Measurements from ENCODE around the gene PGM2L1. TPM values are rescaled to one million over a fixed set of nuclear protein-coding genes. Genes with fewer than 3 reads are reported as not detected.

Gene PGM2L1
- total RNA-seq, 1 donor from 2014 or later, result 4.0 TPM

- H3K4me3 Mint-ChIP-seq, result no peak overlapping the region
- DNase-seq (ENCODE audit: low spot score), result no peak
- no peak overlapping the region for H3K27ac Mint-ChIP-seq
- H3K4me1 Mint-ChIP-seq (ENCODE audit: low read depth), result peaks cover 10% of the 10 kb centered on the region
- H3K27me3 Mint-ChIP-seq (ENCODE audit: insufficient read depth), result peaks cover 8% of the 10 kb centered on the region
- H3K9me3 Mint-ChIP-seq, result no peaks in the 10 kb centered on the region
- intact Hi-C loops (cut with micrococcal nuclease), result no loop called here
- no peaks in the 10 kb centered on the region for H3K36me3 Mint-ChIP-seq (ENCODE audit: low read depth)
Measured at GRCh38 chr11:74297484-74297883, 100.7 kb downstream of the PGM2L1 start.

GRCh38 chr11:74288911-74289310 is 109.3 kb downstream of the PGM2L1 start:
- no peak for DNase-seq (ENCODE audit: low spot score)

GRCh38 chr11:74288161-74288560 is 110.1 kb downstream of the PGM2L1 start:
- Mint-ChIP-seq H3K4me3 (no peak overlapping the region), H3K4me1 (ENCODE audit: low read depth) (no peaks in the 10 kb centered on the region), H3K36me3 (ENCODE audit: low read depth) (no peaks in the 10 kb centered on the region), H3K27ac (no peak overlapping the region), H3K27me3 (ENCODE audit: insufficient read depth) (peaks cover 13% of the 10 kb centered on the region), H3K9me3 (peaks cover 3% of the 10 kb centered on the region)
- DNase-seq (ENCODE audit: low spot score), result no peak
- intact Hi-C loops (cut with micrococcal nuclease), result no loop called here

More at GRCh38 chr11:74288911-74289310, 109.3 kb downstream of the PGM2L1 start:
- intact Hi-C loops (cut with micrococcal nuclease), result no loop called here
- no peaks in the 10 kb centered on the region for H3K36me3 Mint-ChIP-seq (ENCODE audit: low read depth)
- no peaks in the 10 kb centered on the region for H3K4me1 Mint-ChIP-seq (ENCODE audit: low read depth)
- no peak overlapping the region for H3K4me3 Mint-ChIP-seq
- H3K9me3 Mint-ChIP-seq, result peaks cover 3% of the 10 kb centered on the region
- H3K27ac Mint-ChIP-seq, result no peak overlapping the region
- H3K27me3 Mint-ChIP-seq (ENCODE audit: insufficient read depth), result peaks cover 15% of the 10 kb centered on the region

GRCh38 chr11:74284466-74284865 is 113.8 kb downstream of the PGM2L1 start:
- intact Hi-C loops (cut with micrococcal nuclease), result no loop called here
- H3K27me3 Mint-ChIP-seq (ENCODE audit: insufficient read depth), result no peaks in the 10 kb centered on the region
- no peak overlapping the region for H3K4me3 Mint-ChIP-seq
- no peaks in the 10 kb centered on the region for H3K4me1 Mint-ChIP-seq (ENCODE audit: low read depth)
- H3K27ac Mint-ChIP-seq, result no peak overlapping the region
- no peaks in the 10 kb centered on the region for H3K36me3 Mint-ChIP-seq (ENCODE audit: low read depth)
- DNase-seq (ENCODE audit: low spot score), result no peak
- peaks cover under 1% of the 10 kb centered on the region for H3K9me3 Mint-ChIP-seq

- DNase-seq (ENCODE audit: low spot score), result no peak
- Mint-ChIP-seq H3K4me3 (no peak overlapping the region), H3K27me3 (ENCODE audit: insufficient read depth) (no peaks in the 10 kb centered on the region), H3K4me1 (ENCODE audit: low read depth) (no peaks in the 10 kb centered on the region), H3K9me3 (no peaks in the 10 kb centered on the region), H3K36me3 (ENCODE audit: low read depth) (no peaks in the 10 kb centered on the region), H3K27ac (no peak overlapping the region)
- intact Hi-C loops (cut with micrococcal nuclease), result no loop called here
Measured at GRCh38 chr11:74283580-74284180, 114.6 kb downstream of the PGM2L1 start.

- no peak for DNase-seq (ENCODE audit: low spot score)
- H3K4me1 Mint-ChIP-seq (ENCODE audit: low read depth), result no peaks in the 10 kb centered on the region
- intact Hi-C loops (cut with micrococcal nuclease), result no loop called here
- no peak overlapping the region for H3K27ac Mint-ChIP-seq
- H3K4me3 Mint-ChIP-seq, result no peak overlapping the region
- no peaks in the 10 kb centered on the region for H3K36me3 Mint-ChIP-seq (ENCODE audit: low read depth)
- no peaks in the 10 kb centered on the region for H3K9me3 Mint-ChIP-seq
- H3K27me3 Mint-ChIP-seq (ENCODE audit: insufficient read depth), result no peaks in the 10 kb centered on the region
Measured at GRCh38 chr11:74282914-74283371, 115.3 kb downstream of the PGM2L1 start.

GRCh38 chr11:74282421-74282820 is 115.8 kb downstream of the PGM2L1 start:
- no peak for DNase-seq (ENCODE audit: low spot score)
- Mint-ChIP-seq H3K4me1 (ENCODE audit: low read depth) (no peaks in the 10 kb centered on the region), H3K4me3 (no peak overlapping the region), H3K27ac (no peak overlapping the region), H3K9me3 (no peaks in the 10 kb centered on the region), H3K27me3 (ENCODE audit: insufficient read depth) (peaks cover 3% of the 10 kb centered on the region), H3K36me3 (ENCODE audit: low read depth) (no peaks in the 10 kb centered on the region)
- intact Hi-C loops (cut with micrococcal nuclease), result no loop called here

GRCh38 chr11:74280494-74280893 is 117.7 kb downstream of the PGM2L1 start:
- Mint-ChIP-seq H3K4me1 (ENCODE audit: low read depth) (no peaks in the 10 kb centered on the region), H3K36me3 (ENCODE audit: low read depth) (no peaks in the 10 kb centered on the region), H3K9me3 (no peaks in the 10 kb centered on the region), H3K27me3 (ENCODE audit: insufficient read depth) (peaks cover 8% of the 10 kb centered on the region), H3K27ac (no peak overlapping the region), H3K4me3 (no peak overlapping the region)
- no peak for DNase-seq (ENCODE audit: low spot score)
- intact Hi-C loops (cut with micrococcal nuclease), result no loop called here

Other genes starting within 250 kb of the PGM2L1 start
- 46.5 and 49.5 TPM in 2 replicates for gene C2CD3, start 227.4 kb downstream of the PGM2L1 start, total RNA-seq
- gene PPME1, start 227.1 kb downstream of the PGM2L1 start, total RNA-seq, result 64.8 and 68.1 TPM in 2 replicates
- not detected in 2 replicates for gene P4HA3, start 86.8 kb downstream of the PGM2L1 start, total RNA-seq
- not detected in 2 replicates for gene KCNE3, start 69.1 kb upstream of the PGM2L1 start, total RNA-seq
- 2.7 and 3.4 TPM in 2 replicates for gene LIPT2, start 95.3 kb upstream of the PGM2L1 start, total RNA-seq
- 50.1 and 52.7 TPM in 2 replicates for gene POLD3, start 194.1 kb upstream of the PGM2L1 start, total RNA-seq

All from activated T-helper 1 cell treated with anti-CD3 and anti-CD28 coated beads, Interleukin-12 subunit alpha, Interleukin-12 subunit beta, Interleukin-2, Interleukin-4 antibody, amounts not matched to agents 30 ng/mL and 10 ng/mL and 1 ng/mL, durations not matched to agents 14 hours and 24 hours and 36 hours (primary cell).